ENCODE results near the gene OR51D1. TPM values are rescaled to one million over a fixed set of nuclear protein-coding genes. Genes with fewer than 3 reads are reported as not detected.

Gene OR51D1
- total RNA-seq, 1 donor from 2014 or later: not detected

- peaks cover 6% of the 10 kb centered on the region for H3K27me3 Mint-ChIP-seq
Observed at GRCh38 chr11:4607096-4607495, 30.2 kb upstream of the OR51D1 start.

GRCh38 chr11:4607781-4608666, 29.3 kb upstream of the OR51D1 start, which contains the start of gene TRIM68:
TRIM68 (minus strand) TSS chr11:4608231; CDS start chr11:4605504, 2,727 bp downstream.
- peaks cover 15% of the 10 kb centered on the region for H3K4me1 Mint-ChIP-seq (ENCODE audit: low read depth)
- DNase-seq (ENCODE audit: low spot score, unreplicated experiment): peak; percentile 92
- H3K36me3 Mint-ChIP-seq (ENCODE audit: insufficient read depth): peaks cover 4% of the 10 kb centered on the region
- peak; percentile 24 for TF ChIP-seq CTCF (IDR thresholded peaks at IDR 0.05; ENCODE audit: unreplicated experiment)
- H3K9me3 Mint-ChIP-seq (ENCODE audit: low read depth): no peaks in the 10 kb centered on the region
- H3K27me3 Mint-ChIP-seq: peaks cover 10% of the 10 kb centered on the region
- H3K27ac Mint-ChIP-seq: peak within 1 kb of the TSS; percentile 94
- peak within 1 kb of the TSS; percentile 79 for H3K4me3 Mint-ChIP-seq (ENCODE audit: low read depth)

More at GRCh38 chr11:4607096-4607495, 30.2 kb upstream of the OR51D1 start:
- H3K4me1 Mint-ChIP-seq (ENCODE audit: low read depth): peaks cover 15% of the 10 kb centered on the region
- peak overlapping the region; percentile 79 for H3K4me3 Mint-ChIP-seq (ENCODE audit: low read depth)
- peak overlapping the region; percentile 94 for H3K27ac Mint-ChIP-seq
- H3K9me3 Mint-ChIP-seq (ENCODE audit: low read depth): no peaks in the 10 kb centered on the region
- TF ChIP-seq CTCF (IDR thresholded peaks at IDR 0.05; ENCODE audit: unreplicated experiment): no peak
- H3K36me3 Mint-ChIP-seq (ENCODE audit: insufficient read depth): peaks cover 5% of the 10 kb centered on the region
- DNase-seq (ENCODE audit: low spot score, unreplicated experiment): no peak

GRCh38 chr11:4610258-4610935, 26.9 kb upstream of the OR51D1 start:
- Mint-ChIP-seq H3K27me3 (peaks cover 17% of the 10 kb centered on the region), H3K4me1 (ENCODE audit: low read depth) (peaks cover 15% of the 10 kb centered on the region), H3K4me3 (ENCODE audit: low read depth) (no peak overlapping the region), H3K27ac (no peak overlapping the region), H3K36me3 (ENCODE audit: insufficient read depth) (no peaks in the 10 kb centered on the region), H3K9me3 (ENCODE audit: low read depth) (no peaks in the 10 kb centered on the region)
- DNase-seq (ENCODE audit: low spot score, unreplicated experiment): no peak
- TF ChIP-seq CTCF (IDR thresholded peaks at IDR 0.05; ENCODE audit: unreplicated experiment): no peak

GRCh38 chr11:4611986-4612385, 25.3 kb upstream of the OR51D1 start:
- no peak overlapping the region for H3K27ac Mint-ChIP-seq
- peaks cover 17% of the 10 kb centered on the region for H3K27me3 Mint-ChIP-seq
- H3K9me3 Mint-ChIP-seq (ENCODE audit: low read depth): no peaks in the 10 kb centered on the region
- no peak for TF ChIP-seq CTCF (IDR thresholded peaks at IDR 0.05; ENCODE audit: unreplicated experiment)
- no peak for DNase-seq (ENCODE audit: low spot score, unreplicated experiment)
- no peaks in the 10 kb centered on the region for H3K36me3 Mint-ChIP-seq (ENCODE audit: insufficient read depth)
- no peak overlapping the region for H3K4me3 Mint-ChIP-seq (ENCODE audit: low read depth)
- H3K4me1 Mint-ChIP-seq (ENCODE audit: low read depth): peaks cover 5% of the 10 kb centered on the region

- H3K9me3 Mint-ChIP-seq (ENCODE audit: low read depth): no peaks in the 10 kb centered on the region
- TF ChIP-seq CTCF (IDR thresholded peaks at IDR 0.05; ENCODE audit: unreplicated experiment): no peak
- no peak overlapping the region for H3K4me3 Mint-ChIP-seq (ENCODE audit: low read depth)
- DNase-seq (ENCODE audit: low spot score, unreplicated experiment): no peak
- H3K27me3 Mint-ChIP-seq: peaks cover 14% of the 10 kb centered on the region
- no peaks in the 10 kb centered on the region for H3K36me3 Mint-ChIP-seq (ENCODE audit: insufficient read depth)
- no peak overlapping the region for H3K27ac Mint-ChIP-seq
- no peaks in the 10 kb centered on the region for H3K4me1 Mint-ChIP-seq (ENCODE audit: low read depth)
Observed at GRCh38 chr11:4615856-4616444, 21.3 kb upstream of the OR51D1 start.

Data from progenitor cell of endocrine pancreas (in vitro differentiated cells).